ENCODE data around the gene KCNJ4.
"Not testable (repeated sequence)": the region's sequence is repeated elsewhere in the genome, so short reads cannot be mapped to it uniquely, and the experiment has no call there.

Gene KCNJ4

GRCh38 chr22:38419121-38419857 is 35.7 kb downstream of the KCNJ4 start:
- Mint-ChIP-seq H3K9me3 (no peaks in the 10 kb centered on the region), H3K27ac (no peak overlapping the region), H3K27me3 (no peaks in the 10 kb centered on the region), H3K36me3 (ENCODE audit: low read depth) (no peaks in the 10 kb centered on the region), H3K4me3 (no peak overlapping the region), H3K4me1 (ENCODE audit: low read depth) (no peaks in the 10 kb centered on the region)

- Mint-ChIP-seq H3K4me1 (ENCODE audit: low read depth) (no peaks in the 10 kb centered on the region), H3K9me3 (no peaks in the 10 kb centered on the region), H3K27me3 (no peaks in the 10 kb centered on the region), H3K36me3 (ENCODE audit: low read depth) (no peaks in the 10 kb centered on the region), H3K4me3 (no peak overlapping the region), H3K27ac (no peak overlapping the region)
These were observed 36.4 kb downstream of the KCNJ4 start for GRCh38 chr22:38418589-38418988.

- Mint-ChIP-seq H3K36me3 (ENCODE audit: low read depth) (no peaks in the 10 kb centered on the region), H3K27me3 (no peaks in the 10 kb centered on the region), H3K4me1 (ENCODE audit: low read depth) (peaks cover 2% of the 10 kb centered on the region), H3K27ac (no peak overlapping the region), H3K9me3 (no peaks in the 10 kb centered on the region), H3K4me3 (no peak overlapping the region)
These were observed 37.5 kb downstream of the KCNJ4 start for GRCh38 chr22:38417252-38418060.

GRCh38 chr22:38416621-38417251 is 38.3 kb downstream of the KCNJ4 start:
- H3K4me1 Mint-ChIP-seq (ENCODE audit: low read depth), result peaks cover 4% of the 10 kb centered on the region
- no peak overlapping the region for H3K4me3 Mint-ChIP-seq
- H3K27ac Mint-ChIP-seq, result no peak overlapping the region
- no peaks in the 10 kb centered on the region for H3K27me3 Mint-ChIP-seq
- H3K9me3 Mint-ChIP-seq, result no peaks in the 10 kb centered on the region
- H3K36me3 Mint-ChIP-seq (ENCODE audit: low read depth), result no peaks in the 10 kb centered on the region

GRCh38 chr22:38415561-38416321 is 39.3 kb downstream of the KCNJ4 start:
- Mint-ChIP-seq H3K4me1 (ENCODE audit: low read depth) (peaks cover 4% of the 10 kb centered on the region), H3K27me3 (no peaks in the 10 kb centered on the region), H3K9me3 (no peaks in the 10 kb centered on the region), H3K36me3 (ENCODE audit: low read depth) (no peaks in the 10 kb centered on the region), H3K4me3 (no peak overlapping the region), H3K27ac (no peak overlapping the region)

GRCh38 chr22:38415046-38415445 is 40.0 kb downstream of the KCNJ4 start:
- Mint-ChIP-seq H3K36me3 (ENCODE audit: low read depth) (no peaks in the 10 kb centered on the region), H3K27ac (no peak overlapping the region), H3K27me3 (no peaks in the 10 kb centered on the region), H3K9me3 (no peaks in the 10 kb centered on the region), H3K4me1 (ENCODE audit: low read depth) (peaks cover 4% of the 10 kb centered on the region), H3K4me3 (no peak overlapping the region)

- no peak overlapping the region for H3K27ac Mint-ChIP-seq
- H3K4me3 Mint-ChIP-seq, result no peak overlapping the region
- no peaks in the 10 kb centered on the region for H3K27me3 Mint-ChIP-seq
- no peaks in the 10 kb centered on the region for H3K9me3 Mint-ChIP-seq
- peaks cover 4% of the 10 kb centered on the region for H3K4me1 Mint-ChIP-seq (ENCODE audit: low read depth)
- no peaks in the 10 kb centered on the region for H3K36me3 Mint-ChIP-seq (ENCODE audit: low read depth)
These were observed 41.0 kb downstream of the KCNJ4 start for GRCh38 chr22:38414009-38414395.

GRCh38 chr22:38413085-38414008 is 41.7 kb downstream of the KCNJ4 start:
- Mint-ChIP-seq H3K27ac (no peak overlapping the region), H3K36me3 (ENCODE audit: low read depth) (no peaks in the 10 kb centered on the region), H3K4me3 (no peak overlapping the region), H3K4me1 (ENCODE audit: low read depth) (peaks cover 4% of the 10 kb centered on the region), H3K27me3 (no peaks in the 10 kb centered on the region), H3K9me3 (no peaks in the 10 kb centered on the region)

GRCh38 chr22:38412435-38413084 is 42.4 kb downstream of the KCNJ4 start:
- peaks cover 4% of the 10 kb centered on the region for H3K4me1 Mint-ChIP-seq (ENCODE audit: low read depth)
- H3K4me3 Mint-ChIP-seq, result no peak overlapping the region
- no peaks in the 10 kb centered on the region for H3K36me3 Mint-ChIP-seq (ENCODE audit: low read depth)
- no peak overlapping the region for H3K27ac Mint-ChIP-seq
- H3K9me3 Mint-ChIP-seq, result no peaks in the 10 kb centered on the region
- no peaks in the 10 kb centered on the region for H3K27me3 Mint-ChIP-seq

GRCh38 chr22:38411016-38411415 is 44.0 kb downstream of the KCNJ4 start:
- H3K4me1 Mint-ChIP-seq (ENCODE audit: low read depth), result peaks cover 4% of the 10 kb centered on the region
- no peaks in the 10 kb centered on the region for H3K27me3 Mint-ChIP-seq
- H3K27ac Mint-ChIP-seq, result no peak overlapping the region
- H3K36me3 Mint-ChIP-seq (ENCODE audit: low read depth), result no peaks in the 10 kb centered on the region
- H3K9me3 Mint-ChIP-seq, result no peaks in the 10 kb centered on the region
- no peak overlapping the region for H3K4me3 Mint-ChIP-seq

- not testable (repeated sequence) for H3K27ac Mint-ChIP-seq; H3K4me3 Mint-ChIP-seq; H3K9me3 Mint-ChIP-seq; H3K36me3 Mint-ChIP-seq (ENCODE audit: low read depth); H3K4me1 Mint-ChIP-seq (ENCODE audit: low read depth); H3K27me3 Mint-ChIP-seq
These were observed 45.1 kb downstream of the KCNJ4 start for GRCh38 chr22:38409916-38410315.

- no peaks in the 10 kb centered on the region for H3K9me3 Mint-ChIP-seq
- no peaks in the 10 kb centered on the region for H3K36me3 Mint-ChIP-seq (ENCODE audit: low read depth)
- H3K27me3 Mint-ChIP-seq, result no peaks in the 10 kb centered on the region
- no peaks in the 10 kb centered on the region for H3K4me1 Mint-ChIP-seq (ENCODE audit: low read depth)
- no peak overlapping the region for H3K4me3 Mint-ChIP-seq
- no peak overlapping the region for H3K27ac Mint-ChIP-seq
These were observed 48.4 kb downstream of the KCNJ4 start for GRCh38 chr22:38406617-38407016.

- Mint-ChIP-seq H3K4me3 (no peak overlapping the region), H3K9me3 (no peaks in the 10 kb centered on the region), H3K4me1 (ENCODE audit: low read depth) (peaks cover 4% of the 10 kb centered on the region), H3K27ac (no peak overlapping the region), H3K27me3 (no peaks in the 10 kb centered on the region), H3K36me3 (ENCODE audit: low read depth) (no peaks in the 10 kb centered on the region)
These were observed 50.6 kb downstream of the KCNJ4 start for GRCh38 chr22:38404419-38404818.

All from stimulated activated naive CD8-positive, alpha-beta T cell treated with anti-CD3 and anti-CD28 coated beads, Interleukin-15, Interleukin-2, amounts not matched to agents 100 ng/mL and 50 ng/mL, for 24 hours (primary cell).